RWPE2 (cell line): ENCODE results near the gene CNTNAP2.

Experiments
- ATAC-seq: fragments of 200-7000 bp; cut with Tn5 transposase; 3 replicates; pipeline ENCODE4 v1.9.1; 2021; ENCODE audit warnings: low read depth
- DNase-seq: peaks from one replicate; pipeline ENCODE4 v3.0.0-alpha.2; 2020; ENCODE audit warnings: low spot score
- H3K27ac ChIP-seq: fragments of 450-650 bp; 2 replicates; pipeline ENCODE4 v1.5.1; 2017; ENCODE audit warnings: mild to moderate bottlenecking; ENCODE audit not compliant: poor library complexity, severe bottlenecking
- H3K27me3 ChIP-seq: fragments of 250-450 bp; sonication (Bioruptor Pico); 2 replicates; pipeline ENCODE4 v1.5.1; 2021; ENCODE audit warnings: mild to moderate bottlenecking, moderate library complexity; ENCODE audit not compliant: insufficient read depth, poor library complexity, severe bottlenecking
- H3K36me3 ChIP-seq: fragments of 250-450 bp; sonication (Bioruptor Pico); 2 replicates; pipeline ENCODE4 v1.5.1; 2020; ENCODE audit warnings: low read depth, mild to moderate bottlenecking, moderate library complexity
- H3K4me1 ChIP-seq: fragments of 250-450 bp; sonication (Bioruptor Pico); 2 replicates; pipeline ENCODE4 v1.5.1; 2021; ENCODE audit warnings: mild to moderate bottlenecking, moderate library complexity; ENCODE audit not compliant: insufficient read depth, poor library complexity, severe bottlenecking
- H3K4me3 ChIP-seq: fragments of 250-450 bp; sonication (Bioruptor Pico); 2 replicates; pipeline ENCODE4 v1.5.1; 2021; ENCODE audit warnings: mild to moderate bottlenecking, moderate library complexity; ENCODE audit not compliant: severe bottlenecking
- H3K9me3 ChIP-seq: fragments of 250-450 bp; sonication (Bioruptor Pico); 2 replicates; pipeline ENCODE4 v1.5.1; 2021; ENCODE audit warnings: mild to moderate bottlenecking, moderate library complexity; ENCODE audit not compliant: severe bottlenecking
- CTCF ChIP-seq: fragments of 450-650 bp; IDR thresholded peaks from one replicate; pipeline ENCODE4 v1.5.1; 2017; ENCODE audit warnings: mild to moderate bottlenecking, moderate library complexity; ENCODE audit not compliant: poor library complexity, severe bottlenecking

CNTNAP2 gene

GRCh38 chr7:147300293-147300692, 1183.7 kb downstream of the CNTNAP2 start:
- no peak for ATAC-seq
- no peak for DNase-seq
- no peak overlapping the region for H3K27ac ChIP-seq
- H3K36me3 ChIP-seq = no peaks in the 10 kb centered on the region
- H3K4me3 ChIP-seq = no peak overlapping the region
- no peaks in the 10 kb centered on the region for H3K27me3 ChIP-seq
- H3K4me1 ChIP-seq = no peaks in the 10 kb centered on the region
- H3K9me3 ChIP-seq = no peaks in the 10 kb centered on the region
- no peak for TF ChIP-seq CTCF

GRCh38 chr7:147304376-147304775, 1187.8 kb downstream of the CNTNAP2 start:
- TF ChIP-seq CTCF = no peak
- no peak overlapping the region for H3K27ac ChIP-seq
- no peak overlapping the region for H3K4me3 ChIP-seq
- no peaks in the 10 kb centered on the region for H3K36me3 ChIP-seq
- DNase-seq (no peak), ATAC-seq (no peak)
- no peaks in the 10 kb centered on the region for H3K9me3 ChIP-seq
- H3K4me1 ChIP-seq = no peaks in the 10 kb centered on the region
- H3K27me3 ChIP-seq = no peaks in the 10 kb centered on the region

- no peak overlapping the region for H3K4me3 ChIP-seq
- no peaks in the 10 kb centered on the region for H3K36me3 ChIP-seq
- H3K27me3 ChIP-seq = no peaks in the 10 kb centered on the region
- H3K4me1 ChIP-seq = no peaks in the 10 kb centered on the region
- ATAC-seq (no peak), DNase-seq (no peak)
- H3K9me3 ChIP-seq = no peaks in the 10 kb centered on the region
- TF ChIP-seq CTCF = no peak
- H3K27ac ChIP-seq = no peak overlapping the region
Observed at GRCh38 chr7:147305827-147306226, 1189.2 kb downstream of the CNTNAP2 start.

- H3K4me1 ChIP-seq = no peaks in the 10 kb centered on the region
- H3K27ac ChIP-seq = no peak overlapping the region
- no peak for TF ChIP-seq CTCF
- H3K9me3 ChIP-seq = no peaks in the 10 kb centered on the region
- no peak for DNase-seq
- H3K36me3 ChIP-seq = no peaks in the 10 kb centered on the region
- no peak overlapping the region for H3K4me3 ChIP-seq
- no peaks in the 10 kb centered on the region for H3K27me3 ChIP-seq
- no peak for ATAC-seq
Observed at GRCh38 chr7:147308539-147308938, 1191.9 kb downstream of the CNTNAP2 start.

GRCh38 chr7:147311336-147311735, 1194.7 kb downstream of the CNTNAP2 start:
- no peak for TF ChIP-seq CTCF
- Histone ChIP-seq H3K9me3 (no peaks in the 10 kb centered on the region), H3K36me3 (no peaks in the 10 kb centered on the region), H3K27ac (no peak overlapping the region), H3K4me3 (no peak overlapping the region), H3K4me1 (no peaks in the 10 kb centered on the region), H3K27me3 (no peaks in the 10 kb centered on the region)
- DNase-seq (no peak), ATAC-seq (no peak)
